ENCODE results near the gene ASPN. TPM values are rescaled to one million over a fixed set of nuclear protein-coding genes. Genes with fewer than 3 reads are reported as not detected.

ASPN gene
- total RNA-seq, 1 donor from 2014 or later, result not detected

DNA sequence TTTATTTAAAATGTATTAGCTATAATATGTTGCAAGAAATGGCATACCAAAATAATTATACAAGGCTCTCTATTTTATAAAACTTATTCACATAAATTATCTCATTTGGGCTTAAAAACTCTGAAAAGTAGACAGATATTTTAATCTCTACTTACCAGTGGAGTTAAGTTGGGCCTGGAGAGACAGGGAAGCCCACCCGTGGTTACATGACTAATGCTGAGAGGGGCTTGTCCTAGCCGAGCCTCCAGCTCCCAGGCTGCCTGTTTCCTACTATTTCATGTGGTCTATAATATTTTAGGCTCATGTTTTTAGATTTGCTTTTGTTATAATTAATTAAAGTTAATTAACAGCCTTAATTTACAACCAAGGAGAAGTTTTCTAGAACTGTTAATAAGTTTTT is 20.9 kb upstream of the ASPN start:
- no peak for DNase-seq

DNA sequence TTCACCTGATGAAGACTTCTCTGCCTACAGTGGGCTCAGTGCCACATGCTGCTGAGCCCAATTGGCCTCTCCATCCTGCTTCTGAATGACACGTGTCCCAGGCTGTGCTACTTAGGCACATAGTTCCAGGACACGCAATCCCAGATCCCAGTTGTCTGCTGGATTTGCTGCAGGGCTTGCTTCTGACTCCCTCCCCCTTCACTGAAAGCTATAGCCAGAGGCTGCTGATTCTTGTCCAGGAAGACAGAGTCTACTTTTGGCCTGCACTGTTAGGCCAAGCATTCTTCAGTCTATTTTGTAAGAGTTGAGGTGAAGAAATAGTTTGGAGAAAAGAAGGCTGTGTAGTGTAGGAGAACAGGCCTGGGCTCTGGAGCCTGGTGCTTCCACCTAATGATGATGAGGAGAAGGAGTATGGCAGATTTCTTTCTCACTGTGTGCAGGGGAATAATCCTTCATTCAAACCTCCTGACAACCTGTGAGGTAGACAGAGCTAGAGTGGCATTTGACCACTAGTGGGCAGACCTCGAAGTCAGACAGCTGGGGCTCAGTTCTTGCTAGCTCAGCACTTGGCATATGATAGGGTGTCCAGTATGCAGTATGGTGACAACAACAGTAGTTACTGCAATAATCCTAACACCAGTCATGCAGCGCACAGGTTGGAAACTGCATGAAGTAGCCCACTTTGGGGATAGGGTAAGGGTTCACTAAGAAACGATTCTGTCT is 19.5 kb upstream of the ASPN start:
- DNase-seq, result peak; percentile 62

- DNase-seq, result no peak
Observed at GRCh38 chr9:92500725-92501124, 18.4 kb upstream of the ASPN start.

GRCh38 chr9:92499701-92500100 is 17.4 kb upstream of the ASPN start:
- DNase-seq, result no peak

DNA sequence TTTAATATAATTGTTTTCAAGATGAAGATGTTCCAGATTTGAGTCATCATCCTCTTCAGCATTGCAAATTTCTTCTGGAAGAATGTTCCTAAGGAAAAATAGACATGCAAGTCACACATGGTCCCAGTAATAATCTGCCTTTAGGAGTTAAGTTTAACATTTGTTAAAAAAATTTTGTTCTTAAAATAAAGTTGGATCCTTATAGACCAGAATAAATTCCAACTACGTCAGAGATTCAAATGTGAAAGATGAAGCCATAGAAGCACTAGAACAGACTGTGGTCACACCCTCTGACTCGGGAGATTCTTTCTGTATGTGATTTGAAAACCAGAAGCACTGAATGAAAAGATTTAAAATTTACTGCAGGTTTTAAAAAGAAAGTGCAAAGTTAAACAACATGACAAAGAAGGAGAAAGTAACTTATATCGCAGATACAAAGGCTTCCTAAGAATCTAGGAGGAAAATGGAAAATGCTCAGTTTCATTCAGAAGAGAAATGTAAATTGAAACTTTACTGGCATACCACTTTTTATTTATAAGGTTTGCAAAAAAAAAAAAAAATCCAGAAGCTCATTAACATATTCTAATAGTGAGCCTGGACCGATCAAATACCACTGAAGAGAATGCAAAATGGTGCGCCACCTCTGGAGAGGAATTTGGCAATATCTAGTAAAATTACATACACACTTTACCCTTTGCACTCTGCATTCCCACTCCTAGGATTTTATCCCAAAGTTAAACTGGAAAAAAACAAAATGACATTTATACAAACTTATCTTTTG is 14.3 kb upstream of the ASPN start:
- no peak for DNase-seq

GRCh38 chr9:92494856-92495255 is 12.6 kb upstream of the ASPN start:
- DNase-seq, result no peak

DNA sequence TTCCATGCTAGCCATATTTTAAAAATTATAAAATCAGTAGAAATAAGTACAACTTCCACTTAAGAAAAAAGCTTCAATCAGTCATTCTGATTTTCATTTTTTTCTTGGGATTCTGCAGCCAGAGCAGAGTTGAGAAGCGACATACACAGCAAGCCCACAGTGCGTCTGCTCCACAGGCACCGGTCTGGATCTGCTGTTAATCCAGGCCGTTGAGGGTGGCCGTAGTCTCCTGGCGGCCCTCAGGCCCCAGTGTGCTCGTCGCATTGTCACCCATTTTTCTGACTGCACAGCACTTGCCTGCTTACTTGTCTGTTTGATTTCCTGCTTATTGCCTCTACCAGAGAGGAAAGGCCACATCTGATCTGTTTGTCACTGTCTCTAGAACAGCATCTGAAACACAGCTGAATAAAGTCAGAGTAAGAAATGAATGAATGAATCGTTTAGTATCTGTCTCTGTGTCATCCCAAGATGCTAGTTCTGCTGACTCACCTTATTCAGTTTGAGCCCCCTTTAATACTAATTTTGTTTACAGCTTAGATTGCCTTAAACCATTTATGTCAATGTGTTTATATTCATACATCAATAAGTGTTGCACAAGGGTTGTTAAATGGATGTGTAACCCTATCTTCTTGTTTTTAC is 11.6 kb upstream of the ASPN start:
- no peak for DNase-seq

DNA sequence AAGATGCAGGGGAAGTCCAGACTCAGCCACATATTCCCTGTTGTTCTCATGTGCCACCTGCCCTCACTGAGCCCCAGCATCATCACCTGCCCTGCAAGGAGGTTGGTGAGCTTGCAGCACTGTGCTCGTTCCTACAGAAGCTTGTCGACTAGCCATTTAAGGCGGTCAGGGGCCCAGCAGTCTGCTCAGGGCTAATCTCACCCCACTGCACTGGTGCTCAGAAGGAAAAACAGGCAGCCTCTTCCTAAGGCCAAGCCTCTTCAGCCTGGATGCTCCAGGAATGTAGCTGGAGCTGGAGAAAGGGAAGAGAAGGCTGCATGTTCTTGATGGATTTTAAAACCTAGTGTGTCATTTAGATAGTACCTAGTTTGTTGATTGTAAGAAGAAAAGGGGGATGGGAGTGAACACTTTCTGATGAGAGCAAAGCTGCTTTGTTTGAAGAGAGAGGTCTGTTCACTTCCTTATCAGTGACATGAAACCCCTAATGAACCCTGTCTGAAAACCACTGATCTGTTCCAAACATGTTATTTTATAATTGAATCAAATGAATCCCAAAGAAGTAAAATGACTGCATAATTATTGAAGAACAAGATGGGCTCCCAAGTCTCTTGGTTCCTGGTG is 10.6 kb upstream of the ASPN start:
- no peak for DNase-seq

- DNase-seq, result peak; percentile 9
Observed at GRCh38 chr9:92488681-92489550, 6.6 kb upstream of the ASPN start.

GRCh38 chr9:92486371-92486770 is 4.1 kb upstream of the ASPN start:
- DNase-seq, result peak; percentile 24

- no peak for DNase-seq
Observed at GRCh38 chr9:92484563-92484962, 2.3 kb upstream of the ASPN start.

DNA sequence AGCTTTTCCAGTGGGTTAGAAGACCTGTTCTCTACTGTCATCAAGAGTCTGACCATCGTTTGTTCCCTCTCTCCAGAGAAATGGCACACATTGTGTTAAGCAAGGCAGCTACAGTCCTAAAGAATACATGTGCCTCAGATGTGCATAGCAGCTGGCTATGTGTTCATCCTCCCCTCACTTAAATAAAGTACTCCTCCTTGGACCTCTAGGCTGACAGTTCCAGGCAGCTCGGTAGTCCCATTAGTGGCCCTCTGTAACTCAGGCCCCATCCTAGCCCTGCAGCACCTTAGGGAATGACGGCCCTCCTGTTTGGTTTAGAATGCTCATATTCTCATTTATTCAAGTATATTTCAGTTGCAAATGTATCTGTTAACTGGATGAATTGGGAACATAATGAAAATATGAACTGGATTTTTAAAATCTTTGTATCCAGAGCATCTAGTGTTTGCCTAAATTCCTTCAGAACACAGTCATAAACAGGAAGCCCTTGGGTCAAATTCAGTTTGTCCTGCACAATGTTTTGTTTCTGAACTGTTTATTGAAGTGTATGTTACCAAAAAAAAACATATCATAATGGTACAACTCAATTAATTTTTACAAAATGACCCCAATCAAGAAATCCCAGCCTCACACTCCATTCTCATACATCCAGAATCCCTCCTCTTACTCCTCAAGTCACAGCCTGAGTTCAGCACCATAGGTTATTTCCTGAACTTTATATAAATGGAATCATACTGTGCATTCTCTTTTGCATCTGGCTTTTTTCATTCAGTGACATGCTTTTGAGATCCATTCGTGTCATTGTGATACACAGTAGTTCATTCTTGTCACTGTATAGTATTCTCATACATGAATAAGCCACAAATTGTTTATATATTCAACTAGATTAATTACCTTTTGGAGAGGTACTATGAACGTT is 1.6 kb upstream of the ASPN start:
- DNase-seq, result peak; percentile 25

DNA sequence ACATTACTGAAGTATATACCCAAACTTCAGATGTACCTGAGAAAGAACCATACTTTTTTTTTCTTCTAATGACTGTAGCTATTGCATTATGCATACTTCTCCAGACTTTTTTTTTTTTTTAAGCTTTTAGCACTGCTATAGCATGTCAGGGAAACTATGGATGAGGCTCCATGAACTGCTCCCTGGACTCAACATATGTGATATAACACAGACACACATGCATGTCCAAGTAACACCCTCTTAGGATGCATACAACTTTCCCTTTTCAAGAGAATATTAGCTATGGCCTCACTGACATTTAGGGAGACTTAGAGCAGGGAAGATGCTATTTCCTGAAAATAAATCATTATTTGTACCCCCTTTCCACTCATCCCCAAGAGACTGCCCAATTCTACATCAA is 499 bp upstream of the ASPN start:
- no peak for DNase-seq

DNA sequence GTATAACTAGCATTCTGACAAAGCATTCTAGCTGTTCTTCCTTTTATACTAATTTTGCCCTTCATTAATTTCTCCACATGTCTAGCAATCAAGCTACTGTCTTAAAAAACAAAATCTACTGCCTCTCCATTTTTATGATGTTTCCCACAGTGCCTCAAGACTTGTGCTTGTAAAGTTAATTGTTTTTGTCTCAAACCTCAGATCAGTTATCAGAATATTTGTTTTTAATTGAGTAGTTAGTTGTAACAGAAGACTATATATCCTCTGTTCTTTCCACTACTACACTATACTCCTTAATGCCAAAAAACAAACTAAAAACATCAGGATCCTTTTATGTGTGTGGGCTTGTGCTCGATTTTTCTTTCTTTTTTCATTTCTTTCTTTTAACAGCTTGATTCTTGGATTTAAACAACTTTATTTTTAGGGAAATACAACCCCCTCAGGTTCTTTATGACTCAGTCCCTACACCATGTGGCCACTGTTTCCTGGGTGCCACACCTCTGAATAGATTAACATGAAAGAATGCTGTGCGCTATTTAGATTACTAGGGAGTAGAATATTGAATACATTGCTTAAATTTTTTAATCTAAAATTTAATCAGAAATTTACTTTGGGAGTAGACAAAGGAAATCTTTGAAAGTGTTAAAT is 1.2 kb downstream of the ASPN start:
- no peak for DNase-seq

DNA sequence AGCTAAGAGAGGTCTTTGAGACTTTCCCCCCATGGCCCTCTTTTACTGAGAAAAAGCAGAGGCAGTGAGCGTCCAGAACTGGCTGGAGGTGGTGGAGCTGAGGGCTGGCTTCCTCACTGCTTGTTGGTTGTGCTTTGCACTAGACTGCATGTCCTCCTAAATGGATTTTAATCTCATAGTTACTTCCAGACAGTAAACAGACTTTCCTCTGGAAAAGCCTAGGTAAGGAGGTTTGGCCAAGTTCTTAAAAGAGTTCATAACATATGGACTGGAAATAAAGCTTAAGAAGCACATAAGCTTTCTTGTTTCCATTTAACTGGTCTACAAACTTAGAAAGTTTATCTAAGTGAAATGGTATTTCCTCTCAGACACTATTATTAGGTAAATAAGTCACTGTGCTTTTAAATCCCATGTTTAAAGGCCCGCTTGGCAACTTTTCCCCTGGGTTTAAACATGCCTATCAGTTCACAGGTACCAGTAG is 2.0 kb downstream of the ASPN start:
- peak; percentile 58 for DNase-seq

- no peak for DNase-seq
Observed at GRCh38 chr9:92479346-92479745, 3.0 kb downstream of the ASPN start.

DNA sequence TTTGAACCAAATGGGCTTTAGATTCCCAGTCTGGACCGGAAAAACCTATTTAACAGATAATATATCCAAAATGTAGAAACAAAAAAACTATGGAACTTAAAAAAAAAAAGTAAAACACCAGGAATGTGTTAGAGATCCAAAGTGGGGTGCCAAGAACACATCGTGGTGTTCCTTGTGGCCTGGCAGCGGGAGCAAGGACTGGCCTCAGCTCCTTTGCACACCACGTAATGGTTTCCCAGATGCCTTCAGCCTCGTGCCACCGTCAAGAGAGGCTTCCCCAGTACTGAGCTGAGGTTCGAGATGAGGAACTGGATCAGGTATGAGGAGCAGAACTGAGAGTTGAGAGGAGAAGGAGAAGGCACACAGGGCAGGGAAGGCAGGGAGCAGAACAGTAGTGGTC is 3.5 kb downstream of the ASPN start:
- DNase-seq, result no peak

DNA sequence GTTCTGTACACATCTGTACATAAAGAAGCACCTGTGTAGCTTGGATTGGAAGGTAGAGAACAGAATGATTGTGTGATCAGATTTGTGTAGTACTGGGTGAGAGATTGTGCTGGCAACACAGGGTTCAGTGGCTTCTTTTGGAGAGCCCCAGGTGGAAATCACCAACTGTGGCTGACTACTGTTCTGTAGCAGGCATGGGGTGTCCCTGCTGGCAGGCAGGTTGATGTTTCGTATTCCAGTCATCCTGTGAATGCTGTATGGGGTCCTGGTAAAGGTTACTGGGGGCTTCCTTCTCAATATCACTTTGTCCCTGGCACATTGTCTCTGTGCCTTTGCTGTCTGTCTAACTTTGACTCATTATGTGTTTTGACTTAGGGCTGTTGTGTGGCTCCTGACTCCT is 5.3 kb downstream of the ASPN start:
- DNase-seq, result no peak

DNA sequence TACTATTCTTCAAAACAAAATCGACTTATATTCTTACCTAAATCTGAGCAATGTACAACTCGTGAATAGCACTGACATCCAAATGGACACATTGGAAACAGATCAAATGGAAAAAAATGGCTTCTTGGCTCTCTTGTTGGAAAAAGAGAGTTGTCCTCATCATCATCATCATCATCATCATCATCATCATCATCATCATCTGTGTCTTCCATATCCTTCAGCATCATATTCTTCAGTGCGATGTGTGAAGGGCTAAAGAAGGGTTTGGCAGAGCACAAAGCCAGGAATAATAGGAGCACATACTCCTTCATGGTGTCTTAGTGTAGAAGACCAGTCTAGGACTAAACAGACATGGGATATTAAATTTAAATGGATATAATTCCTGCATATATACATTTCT is 7.7 kb downstream of the ASPN start:
- DNase-seq, result no peak

DNA sequence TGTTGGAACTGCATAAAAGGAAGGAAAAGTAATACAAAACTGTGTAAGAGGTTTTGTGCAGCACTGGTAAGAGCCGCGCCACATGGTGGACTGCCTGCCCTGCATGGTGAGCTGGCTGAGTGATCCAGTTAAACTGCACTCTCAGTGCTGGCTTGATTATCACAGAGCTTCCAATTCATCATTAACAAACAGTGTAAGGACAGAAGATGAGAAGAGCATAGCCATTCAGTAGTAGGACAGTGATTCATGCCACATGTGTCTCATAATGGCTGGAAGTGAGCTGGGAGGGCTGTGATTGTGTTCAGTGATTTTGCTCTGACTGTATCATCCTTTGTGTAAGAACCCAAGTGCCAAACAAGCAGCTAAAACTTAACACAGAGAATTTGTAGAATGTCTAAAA is 14.1 kb downstream of the ASPN start:
- DNase-seq, result peak; percentile 8

DNA sequence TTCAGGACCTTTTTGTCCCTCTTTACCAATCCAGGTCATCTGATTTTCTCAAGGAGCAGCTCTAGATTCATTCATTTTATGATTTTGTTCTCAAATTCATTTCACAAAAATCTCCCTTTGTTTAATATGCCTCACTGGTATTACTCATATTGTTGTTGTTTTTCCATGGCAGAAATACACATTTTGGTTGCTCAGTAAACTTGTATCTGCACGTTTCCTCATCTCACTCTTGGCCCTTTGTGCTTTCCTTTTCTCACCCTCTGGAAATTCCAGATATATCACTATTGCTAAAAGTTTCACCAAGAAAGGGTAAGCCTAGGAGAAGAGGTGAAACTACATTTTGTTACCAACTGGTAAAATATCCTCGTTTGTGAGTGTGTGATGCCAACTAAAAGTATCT is 14.8 kb downstream of the ASPN start:
- DNase-seq, result no peak
